Keratinocyte (primary cell): Measurements from ENCODE around the gene GYS1. TPM values are rescaled to one million over a fixed set of nuclear protein-coding genes. Genes with fewer than 3 reads are reported as not detected.
"Not testable (repeated sequence)": the region's sequence is repeated elsewhere in the genome, so short reads cannot be mapped to it uniquely, and the experiment has no call there.

ENCODE experiments used
- DNase-seq: peaks from one replicate; pipeline ENCODE4 v3.0.0-alpha.2; 2011; ENCODE audit warnings: low read depth, missing footprints, low spot score
- FAIRE-seq: peaks from 2 replicates; lab custom pipeline; 2011; peaks lifted over from hg19 to GRCh38; lab: Jason Lieb, UNC
- H2AFZ ChIP-seq: 2 replicates; pipeline ENCODE4 v1.6.0; 2012; ENCODE audit warnings: low read length, control low read depth, inconsistent platforms; ENCODE audit not compliant: control insufficient read depth
- H3K27ac ChIP-seq: 2 replicates; pipeline ENCODE4 v1.5.1; 2011; ENCODE audit warnings: low read length; ENCODE audit not compliant: control insufficient read depth, insufficient read depth
- H3K27me3 ChIP-seq: 3 replicates; pipeline ENCODE4 v1.6.0; 2011; ENCODE audit warnings: low read length; ENCODE audit not compliant: control insufficient read depth, insufficient read depth; ENCODE audit errors: extremely low read depth
- H3K36me3 ChIP-seq, 2 experiments: 2 replicates in 1 of 2; 3 replicates in 1 of 2; pipeline ENCODE4 v1.5.1; 2011; ENCODE audit warnings: low read length in 2 of 2, mild to moderate bottlenecking in 1 of 2; ENCODE audit not compliant: control insufficient read depth in 2 of 2, insufficient read depth in 2 of 2; ENCODE audit errors: extremely low read depth in 1 of 2
- H3K4me1 ChIP-seq: 3 replicates; pipeline ENCODE4 v1.5.1; 2011; ENCODE audit warnings: low read length; ENCODE audit not compliant: control insufficient read depth, insufficient read depth; ENCODE audit errors: extremely low read depth
- H3K4me2 ChIP-seq: 3 replicates; pipeline ENCODE4 v1.6.0; 2011; ENCODE audit warnings: low read depth, low read length; ENCODE audit not compliant: control insufficient read depth, insufficient read depth; ENCODE audit errors: extremely low read depth
- H3K4me3 ChIP-seq, 3 experiments: fragments of 200-600 bp in 1 of 3; sonication (generic) in 1 of 3; 2 replicates in 2 of 3; 3 replicates in 1 of 3; pipeline ENCODE4 v1.5.1; 2011 to 2016; ENCODE audit warnings: low read length in 3 of 3, mild to moderate bottlenecking in 3 of 3, control low read depth in 2 of 3, inconsistent platforms in 1 of 3, low read depth in 1 of 3, mixed read lengths in 1 of 3, mixed run types in 1 of 3, moderate library complexity in 1 of 3; ENCODE audit not compliant: control insufficient read depth in 2 of 3, insufficient read depth in 2 of 3; ENCODE audit errors: extremely low read depth in 1 of 3
- H3K79me2 ChIP-seq: 2 replicates; pipeline ENCODE4 v1.6.0; 2012; ENCODE audit warnings: low read length; ENCODE audit not compliant: control insufficient read depth, insufficient read depth
- H3K9ac ChIP-seq: 3 replicates; pipeline ENCODE4 v1.6.0; 2011; ENCODE audit warnings: low read length; ENCODE audit not compliant: control insufficient read depth, insufficient read depth; ENCODE audit errors: extremely low read depth
- H3K9me1 ChIP-seq: 3 replicates; pipeline ENCODE4 v1.6.0; 2011; ENCODE audit warnings: low read length; ENCODE audit not compliant: control insufficient read depth, insufficient read depth; ENCODE audit errors: extremely low read depth
- H3K9me3 ChIP-seq: 2 replicates; pipeline ENCODE4 v1.5.1; 2012; ENCODE audit warnings: low read depth, low read length; ENCODE audit not compliant: control insufficient read depth
- H4K20me1 ChIP-seq: 3 replicates; pipeline ENCODE4 v1.6.0; 2011; ENCODE audit warnings: low read length; ENCODE audit not compliant: control insufficient read depth, insufficient read depth; ENCODE audit errors: extremely low read depth
- dilution Hi-C: fragments of 300-500 bp; cut with MboI; formaldehyde crosslinking; loops from one replicate; pipeline ENCODE4 v1.7.0; 2020; ENCODE audit warnings: low sequenced_read_pairs; ENCODE audit not compliant: extremely low pct_ligation_motif_present
- polyA plus RNA-seq, 5 experiments: library from polyadenylated mRNA; depleted of rRNA in 3 of 5; stranded (reverse) in 3 of 5; stranded (forward) in 1 of 5; unstranded in 1 of 5; fragments of >200 nt; gene quantifications; 1 replicate in 1 of 5; 2 replicates in 3 of 5; 3 replicates in 1 of 5; pipeline versions ENCODE4 v1.2.1 to v1.2.3, GENCODE V29; 2011 to 2012; ENCODE audit warnings: missing spikeins in 2 of 5, low read depth in 1 of 5, low replicate concordance in 1 of 5

GYS1 gene
- polyA plus RNA-seq, 1 donor (not counting 4 experiments of a cell fraction or from before 2014, with no cell fraction given) = 46.5 TPM

GRCh38 chr19:49028686-49029085, 35.6 kb upstream of the GYS1 start:
- H3K27ac ChIP-seq, FAIRE-seq, H2AFZ ChIP-seq, DNase-seq, H3K4me3 ChIP-seq, H3K9me3 ChIP-seq, H4K20me1 ChIP-seq, H3K9ac ChIP-seq, dilution Hi-C loops, H3K4me2 ChIP-seq, H3K36me3 ChIP-seq, H3K4me1 ChIP-seq, H3K27me3 ChIP-seq, H3K79me2 ChIP-seq, H3K9me1 ChIP-seq: not testable (repeated sequence)

GRCh38 chr19:49025599-49025998, 32.5 kb upstream of the GYS1 start:
- H4K20me1 ChIP-seq, FAIRE-seq, H3K27ac ChIP-seq, H3K4me1 ChIP-seq, H3K9me3 ChIP-seq, H3K4me2 ChIP-seq, H3K9me1 ChIP-seq, H3K27me3 ChIP-seq, H2AFZ ChIP-seq, dilution Hi-C loops, DNase-seq, H3K9ac ChIP-seq, H3K4me3 ChIP-seq, H3K36me3 ChIP-seq, H3K79me2 ChIP-seq: not testable (repeated sequence)

- not testable (repeated sequence) for FAIRE-seq
Measured at GRCh38 chr19:49025088-49025487, 32.0 kb upstream of the GYS1 start.

GRCh38 chr19:49024233-49024632, 31.1 kb upstream of the GYS1 start, which contains the start of gene CGB3:
CGB3 (minus strand) TSS chr19:49024333; CDS start chr19:49023971, 362 bp downstream.
- H3K4me3 ChIP-seq, FAIRE-seq, H3K9me1 ChIP-seq, H3K9ac ChIP-seq, H3K9me3 ChIP-seq, H3K4me1 ChIP-seq, H3K4me2 ChIP-seq, H4K20me1 ChIP-seq, dilution Hi-C loops, H2AFZ ChIP-seq, H3K79me2 ChIP-seq, H3K36me3 ChIP-seq, DNase-seq, H3K27ac ChIP-seq: not testable (repeated sequence)
- H3K27me3 ChIP-seq = peaks cover 11% of the 10 kb centered on the region

More at GRCh38 chr19:49025088-49025487, 32.0 kb upstream of the GYS1 start:
- H3K9me1 ChIP-seq, H3K79me2 ChIP-seq, H3K9me3 ChIP-seq, H3K4me3 ChIP-seq, H3K27ac ChIP-seq, H3K4me1 ChIP-seq, H3K36me3 ChIP-seq, H3K4me2 ChIP-seq, dilution Hi-C loops, H4K20me1 ChIP-seq, H2AFZ ChIP-seq, DNase-seq, H3K9ac ChIP-seq: not testable (repeated sequence)
- peaks cover 10% of the 10 kb centered on the region for H3K27me3 ChIP-seq
